Measurements from ENCODE around the gene NPIPA5. TPM values are rescaled to one million over a fixed set of nuclear protein-coding genes. Genes with fewer than 3 reads are reported as not detected.
"Not testable (repeated sequence)": the region's sequence is repeated elsewhere in the genome, so short reads cannot be mapped to it uniquely, and the experiment has no call there.

NPIPA5 gene
- total and polyA plus RNA-seq, 5 experiments from 2014 or later = 0.29 to 32.4 (median 14.6) TPM; not detected in 1

- ATAC-seq, H3K9me3 Mint-ChIP-seq, H3K4me1 Mint-ChIP-seq, H3K36me3 Mint-ChIP-seq, POLR2A ChIA-PET, H3K27ac Mint-ChIP-seq, DNase-seq, H3K4me3 Mint-ChIP-seq, H3K27me3 Mint-ChIP-seq: not testable (repeated sequence)
These were observed 20.6 kb downstream of the NPIPA5 start for GRCh38 chr16:15357495-15357894.

GRCh38 chr16:15354846-15355245 is 23.2 kb downstream of the NPIPA5 start:
- H3K9me3 Mint-ChIP-seq, H3K36me3 Mint-ChIP-seq, DNase-seq, ATAC-seq, POLR2A ChIA-PET, H3K4me3 Mint-ChIP-seq, H3K27ac Mint-ChIP-seq, H3K4me1 Mint-ChIP-seq, H3K27me3 Mint-ChIP-seq: not testable (repeated sequence)

- POLR2A ChIA-PET, H3K4me1 Mint-ChIP-seq: not testable (repeated sequence)
These were observed 25.2 kb downstream of the NPIPA5 start for GRCh38 chr16:15352852-15353251.

GRCh38 chr16:15351745-15352144 is 26.3 kb downstream of the NPIPA5 start:
- H3K36me3 Mint-ChIP-seq, ATAC-seq, H3K27ac Mint-ChIP-seq, H3K4me3 Mint-ChIP-seq, H3K27me3 Mint-ChIP-seq, DNase-seq, POLR2A ChIA-PET, H3K4me1 Mint-ChIP-seq, H3K9me3 Mint-ChIP-seq: not testable (repeated sequence)

More at GRCh38 chr16:15352852-15353251, 25.2 kb downstream of the NPIPA5 start:
- H3K27me3 Mint-ChIP-seq, ATAC-seq, DNase-seq, H3K36me3 Mint-ChIP-seq, H3K27ac Mint-ChIP-seq, H3K4me3 Mint-ChIP-seq, H3K9me3 Mint-ChIP-seq: not testable (repeated sequence)

GRCh38 chr16:15351251-15351650 is 26.8 kb downstream of the NPIPA5 start:
- POLR2A ChIA-PET, H3K36me3 Mint-ChIP-seq, DNase-seq, H3K27ac Mint-ChIP-seq, H3K4me1 Mint-ChIP-seq, H3K4me3 Mint-ChIP-seq, H3K27me3 Mint-ChIP-seq, ATAC-seq, H3K9me3 Mint-ChIP-seq: not testable (repeated sequence)

GRCh38 chr16:15348721-15349120 is 29.4 kb downstream of the NPIPA5 start:
- H3K36me3 Mint-ChIP-seq, H3K4me3 Mint-ChIP-seq, DNase-seq, H3K27me3 Mint-ChIP-seq, POLR2A ChIA-PET, H3K27ac Mint-ChIP-seq, H3K9me3 Mint-ChIP-seq, ATAC-seq, H3K4me1 Mint-ChIP-seq: not testable (repeated sequence)

GRCh38 chr16:15342337-15342736 is 35.8 kb downstream of the NPIPA5 start:
- DNase-seq, H3K36me3 Mint-ChIP-seq, POLR2A ChIA-PET, H3K27ac Mint-ChIP-seq, H3K27me3 Mint-ChIP-seq, H3K9me3 Mint-ChIP-seq, H3K4me3 Mint-ChIP-seq, ATAC-seq, H3K4me1 Mint-ChIP-seq: not testable (repeated sequence)

GRCh38 chr16:15338986-15339385 is 39.1 kb downstream of the NPIPA5 start:
- H3K27ac Mint-ChIP-seq, H3K4me1 Mint-ChIP-seq, ATAC-seq, DNase-seq, H3K27me3 Mint-ChIP-seq, H3K4me3 Mint-ChIP-seq, H3K9me3 Mint-ChIP-seq, POLR2A ChIA-PET, H3K36me3 Mint-ChIP-seq: not testable (repeated sequence)

GRCh38 chr16:15337974-15338605 is 40.0 kb downstream of the NPIPA5 start:
- POLR2A ChIA-PET, H3K27me3 Mint-ChIP-seq, H3K9me3 Mint-ChIP-seq, H3K36me3 Mint-ChIP-seq, ATAC-seq, H3K27ac Mint-ChIP-seq, H3K4me3 Mint-ChIP-seq, H3K4me1 Mint-ChIP-seq, DNase-seq: not testable (repeated sequence)

- H3K4me1 Mint-ChIP-seq, H3K36me3 Mint-ChIP-seq, H3K4me3 Mint-ChIP-seq, H3K9me3 Mint-ChIP-seq, DNase-seq, POLR2A ChIA-PET, H3K27ac Mint-ChIP-seq, H3K27me3 Mint-ChIP-seq, ATAC-seq: not testable (repeated sequence)
These were observed 42.5 kb downstream of the NPIPA5 start for GRCh38 chr16:15335609-15336008.

GRCh38 chr16:15333969-15334368 is 44.1 kb downstream of the NPIPA5 start:
- POLR2A ChIA-PET, DNase-seq, H3K27ac Mint-ChIP-seq, H3K4me1 Mint-ChIP-seq, H3K36me3 Mint-ChIP-seq, H3K4me3 Mint-ChIP-seq, ATAC-seq, H3K27me3 Mint-ChIP-seq, H3K9me3 Mint-ChIP-seq: not testable (repeated sequence)

GRCh38 chr16:15330978-15331377 is 47.1 kb downstream of the NPIPA5 start:
- H3K27ac Mint-ChIP-seq, H3K4me3 Mint-ChIP-seq, H3K36me3 Mint-ChIP-seq, H3K4me1 Mint-ChIP-seq, ATAC-seq, POLR2A ChIA-PET, DNase-seq, H3K9me3 Mint-ChIP-seq, H3K27me3 Mint-ChIP-seq: not testable (repeated sequence)

GRCh38 chr16:15324954-15325353 is 53.1 kb downstream of the NPIPA5 start:
- not testable (repeated sequence) for H3K9me3 Mint-ChIP-seq, H3K4me1 Mint-ChIP-seq

GRCh38 chr16:15323373-15323772 is 54.7 kb downstream of the NPIPA5 start:
- H3K4me3 Mint-ChIP-seq, H3K4me1 Mint-ChIP-seq, DNase-seq, H3K27ac Mint-ChIP-seq, H3K9me3 Mint-ChIP-seq, POLR2A ChIA-PET, H3K27me3 Mint-ChIP-seq, ATAC-seq, H3K36me3 Mint-ChIP-seq: not testable (repeated sequence)

More at GRCh38 chr16:15324954-15325353, 53.1 kb downstream of the NPIPA5 start:
- H3K27me3 Mint-ChIP-seq, H3K36me3 Mint-ChIP-seq, ATAC-seq, H3K27ac Mint-ChIP-seq, DNase-seq, POLR2A ChIA-PET, H3K4me3 Mint-ChIP-seq: not testable (repeated sequence)

Measured in naive thymus-derived CD8-positive, alpha-beta T cell (primary cell).